Endothelial cell (in vitro differentiated cells): ENCODE measurements around the gene KCNQ4. TPM values are rescaled to one million over a fixed set of nuclear protein-coding genes. Genes with fewer than 3 reads are reported as not detected.

ENCODE experiments used
- DNase-seq: peaks from one replicate; pipeline ENCODE4 v3.0.0; 2021; ENCODE audit warnings: low spot score
- H3K27ac Mint-ChIP-seq: one replicate; pipeline ENCODE4 v1.8.0; 2021; ENCODE audit warnings: mixed read lengths, inconsistent platforms; ENCODE audit not compliant: unreplicated experiment
- H3K27me3 Mint-ChIP-seq: one replicate; pipeline ENCODE4 v1.8.0; 2021; ENCODE audit warnings: mild to moderate bottlenecking, moderate library complexity, mixed read lengths, inconsistent platforms; ENCODE audit not compliant: unreplicated experiment
- H3K36me3 Mint-ChIP-seq: one replicate; pipeline ENCODE4 v1.8.0; 2021; ENCODE audit warnings: mild to moderate bottlenecking, low read depth, mixed read lengths, inconsistent platforms; ENCODE audit not compliant: unreplicated experiment
- H3K4me1 Mint-ChIP-seq: one replicate; pipeline ENCODE4 v1.8.0; 2021; ENCODE audit warnings: mild to moderate bottlenecking, mixed read lengths, inconsistent platforms; ENCODE audit not compliant: unreplicated experiment
- H3K4me3 Mint-ChIP-seq: one replicate; pipeline ENCODE4 v1.8.0; 2021; ENCODE audit warnings: mild to moderate bottlenecking, mixed read lengths, inconsistent platforms; ENCODE audit not compliant: unreplicated experiment
- H3K9me3 Mint-ChIP-seq: one replicate; pipeline ENCODE4 v1.8.0; 2021; ENCODE audit warnings: mixed read lengths, inconsistent platforms; ENCODE audit not compliant: unreplicated experiment
- total RNA-seq: library from RNA; stranded (reverse); fragmentation: NEBNext Ultra II Directional; extraction: Animal tissue kit (Norgen Biotek cat#: 25700); gene quantifications from one replicate; pipeline ENCODE4 v1.2.1, GENCODE V29; 2021; ENCODE audit not compliant: unreplicated experiment
- TF ChIP-seq, protein P1 (sequence below): fragments of 200-600 bp; sonication (generic); IDR thresholded peaks from one replicate; pipeline ENCODE4 v1.5.0; 2021; ENCODE audit warnings: antibody characterized with exemption; ENCODE audit not compliant: unreplicated experiment

Gene KCNQ4
- total RNA-seq, 1 donor from 2014 or later, result 1.5 TPM

GRCh38 chr1:40768146-40768990 lies 15.2 kb upstream of the KCNQ4 start:
- Mint-ChIP-seq H3K36me3 (peaks cover 49% of the 10 kb centered on the region), H3K27ac (no peak overlapping the region), H3K27me3 (peaks cover 3% of the 10 kb centered on the region), H3K4me3 (no peak overlapping the region), H3K9me3 (no peaks in the 10 kb centered on the region), H3K4me1 (peaks cover 10% of the 10 kb centered on the region)
- DNase-seq, result no peak
- TF ChIP-seq, protein P1, sequence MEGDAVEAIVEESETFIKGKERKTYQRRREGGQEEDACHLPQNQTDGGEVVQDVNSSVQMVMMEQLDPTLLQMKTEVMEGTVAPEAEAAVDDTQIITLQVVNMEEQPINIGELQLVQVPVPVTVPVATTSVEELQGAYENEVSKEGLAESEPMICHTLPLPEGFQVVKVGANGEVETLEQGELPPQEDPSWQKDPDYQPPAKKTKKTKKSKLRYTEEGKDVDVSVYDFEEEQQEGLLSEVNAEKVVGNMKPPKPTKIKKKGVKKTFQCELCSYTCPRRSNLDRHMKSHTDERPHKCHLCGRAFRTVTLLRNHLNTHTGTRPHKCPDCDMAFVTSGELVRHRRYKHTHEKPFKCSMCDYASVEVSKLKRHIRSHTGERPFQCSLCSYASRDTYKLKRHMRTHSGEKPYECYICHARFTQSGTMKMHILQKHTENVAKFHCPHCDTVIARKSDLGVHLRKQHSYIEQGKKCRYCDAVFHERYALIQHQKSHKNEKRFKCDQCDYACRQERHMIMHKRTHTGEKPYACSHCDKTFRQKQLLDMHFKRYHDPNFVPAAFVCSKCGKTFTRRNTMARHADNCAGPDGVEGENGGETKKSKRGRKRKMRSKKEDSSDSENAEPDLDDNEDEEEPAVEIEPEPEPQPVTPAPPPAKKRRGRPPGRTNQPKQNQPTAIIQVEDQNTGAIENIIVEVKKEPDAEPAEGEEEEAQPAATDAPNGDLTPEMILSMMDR, result no peak

DNA sequence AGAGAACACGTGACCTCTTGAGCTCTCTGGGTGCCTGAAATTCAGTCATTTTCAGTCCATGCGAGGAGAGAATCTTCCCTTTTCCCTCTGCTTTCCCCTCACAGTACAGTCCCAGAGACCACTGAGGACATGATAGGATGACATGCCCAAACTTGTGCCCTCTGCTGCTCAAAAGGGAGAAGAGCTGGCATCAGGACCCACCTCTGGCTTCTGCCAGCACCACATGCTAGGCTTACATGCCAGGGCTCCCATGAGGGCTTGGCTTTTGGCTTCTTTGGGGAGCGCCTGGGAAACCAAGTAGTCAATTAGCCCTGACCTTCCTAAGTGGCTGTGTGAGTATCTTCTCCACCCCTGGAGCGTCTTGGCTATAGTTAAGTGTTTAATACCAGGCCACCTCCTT lies 13.8 kb upstream of the KCNQ4 start:
- Mint-ChIP-seq H3K27ac (no peak overlapping the region), H3K36me3 (peaks cover 42% of the 10 kb centered on the region), H3K9me3 (no peaks in the 10 kb centered on the region), H3K4me3 (no peak overlapping the region), H3K27me3 (peaks cover 7% of the 10 kb centered on the region), H3K4me1 (peaks cover 15% of the 10 kb centered on the region)
- DNase-seq, result no peak
- TF ChIP-seq, protein P1, result no peak

DNA sequence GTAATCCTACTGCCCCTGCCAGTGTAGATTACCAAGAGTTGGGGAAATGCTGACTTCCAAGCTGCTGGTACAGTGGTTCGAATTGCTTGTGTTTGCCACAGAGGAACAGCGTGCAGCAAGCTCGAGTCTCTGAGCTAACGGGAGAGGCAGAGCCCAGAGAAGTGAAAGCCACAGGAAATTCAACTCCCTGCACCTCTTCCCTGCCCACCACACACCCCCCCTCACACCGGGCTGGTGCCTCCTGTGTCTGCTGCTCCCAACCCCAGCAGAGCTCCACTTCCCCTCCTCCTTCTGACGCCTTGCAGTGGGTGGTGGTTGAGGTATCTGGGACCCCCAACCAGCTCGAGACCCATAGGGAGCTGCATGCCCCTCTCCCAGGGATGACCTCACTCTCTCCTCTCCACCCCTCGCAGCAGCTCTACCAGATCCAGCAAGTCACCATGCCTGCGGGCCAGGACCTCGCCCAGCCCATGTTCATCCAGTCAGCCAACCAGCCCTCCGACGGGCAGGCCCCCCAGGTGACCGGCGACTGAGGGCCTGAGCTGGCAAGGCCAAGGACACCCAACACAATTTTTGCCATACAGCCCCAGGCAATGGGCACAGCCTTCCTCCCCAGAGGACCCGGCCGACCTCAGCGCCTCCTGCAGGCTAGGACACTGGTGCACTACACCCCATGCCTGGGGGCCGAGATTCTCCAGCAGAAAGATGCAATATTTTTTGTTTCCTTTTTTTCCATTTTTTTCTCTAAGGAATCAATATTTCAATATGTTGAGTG lies 13.1 kb upstream of the KCNQ4 start:
- H3K36me3 Mint-ChIP-seq, result peaks cover 39% of the 10 kb centered on the region
- no peak overlapping the region for H3K27ac Mint-ChIP-seq
- DNase-seq, result no peak
- no peak overlapping the region for H3K4me3 Mint-ChIP-seq
- H3K9me3 Mint-ChIP-seq, result no peaks in the 10 kb centered on the region
- H3K27me3 Mint-ChIP-seq, result peaks cover 7% of the 10 kb centered on the region
- H3K4me1 Mint-ChIP-seq, result peaks cover 15% of the 10 kb centered on the region
- TF ChIP-seq, protein P1, result no peak

DNA sequence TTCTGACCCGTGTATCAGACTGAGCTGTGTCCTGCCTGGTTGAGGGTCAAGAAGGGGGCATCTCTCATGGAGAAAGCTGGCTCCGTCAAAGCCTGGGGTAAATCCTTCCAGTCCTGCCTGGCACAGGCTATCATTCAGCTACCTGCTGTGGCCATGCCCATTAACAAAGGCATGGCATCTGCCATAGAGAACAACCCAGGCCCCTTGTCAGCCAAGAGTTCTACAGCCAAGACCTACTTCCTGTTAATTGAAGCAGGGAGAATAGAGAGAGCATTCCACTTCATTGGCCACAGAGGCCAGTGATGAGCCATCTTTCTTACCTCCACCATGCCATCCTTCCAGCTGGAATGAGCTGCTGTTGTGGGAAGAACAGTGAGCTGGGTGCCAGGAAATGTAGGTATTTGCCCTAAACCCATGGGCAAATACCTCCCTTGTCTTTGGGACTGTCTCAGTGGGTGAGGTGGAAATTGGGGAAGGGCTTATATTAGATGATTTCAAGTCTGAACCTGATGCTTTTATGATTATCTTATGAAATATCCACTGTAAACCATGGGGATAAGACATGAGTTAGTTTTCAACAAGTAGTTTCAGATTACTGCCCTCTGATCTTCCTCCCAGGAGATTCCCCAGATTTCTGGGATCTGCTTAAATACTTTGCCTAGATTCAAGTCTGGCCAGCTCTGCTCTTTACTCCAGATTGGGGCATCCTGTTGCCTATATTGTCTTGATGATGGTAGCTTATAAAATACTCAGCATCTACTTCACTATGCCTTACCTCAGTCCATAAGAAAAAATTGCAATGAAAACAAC lies 11.2 kb upstream of the KCNQ4 start:
- Mint-ChIP-seq H3K27me3 (peaks cover 7% of the 10 kb centered on the region), H3K4me1 (peaks cover 15% of the 10 kb centered on the region), H3K9me3 (no peaks in the 10 kb centered on the region), H3K36me3 (peaks cover 44% of the 10 kb centered on the region), H3K4me3 (no peak overlapping the region), H3K27ac (no peak overlapping the region)
- TF ChIP-seq, protein P1, result no peak
- DNase-seq, result no peak
